Measurements from ENCODE around the gene TMEM234.
"Not testable (repeated sequence)": the region's sequence is repeated elsewhere in the genome, so short reads cannot be mapped to it uniquely, and the experiment has no call there.

Gene TMEM234

GRCh38 chr1:32221980-32222755, at the start of gene TMEM234, which contains the start of gene EIF3I:
Gene TMEM234 (minus strand): TSS chr1:32222353. CDS start chr1:32222322, 31 bp downstream.
Gene EIF3I (plus strand): TSS chr1:32222407. CDS start chr1:32222442, 35 bp downstream.
- peak; percentile 54 for DNase-seq (ENCODE audit: low read depth, low spot score)
- peak within 1 kb of the TSS; percentile 72 for H3K27ac ChIP-seq

- DNase-seq (ENCODE audit: low read depth, low spot score), result no peak
- H3K27ac ChIP-seq, result no peak overlapping the region
These were observed 47.6 kb upstream of the TMEM234 start for GRCh38 chr1:32269744-32270143.

GRCh38 chr1:32266921-32267591, 44.9 kb upstream of the TMEM234 start:
- DNase-seq (ENCODE audit: low read depth, low spot score), result no peak
- H3K27ac ChIP-seq, result no peak overlapping the region

- no peak for DNase-seq (ENCODE audit: low read depth, low spot score)
- H3K27ac ChIP-seq, result no peak overlapping the region
These were observed 43.7 kb upstream of the TMEM234 start for GRCh38 chr1:32265846-32266245.

GRCh38 chr1:32263744-32264143, 41.6 kb upstream of the TMEM234 start:
- DNase-seq (ENCODE audit: low read depth, low spot score), result no peak
- no peak overlapping the region for H3K27ac ChIP-seq

GRCh38 chr1:32263236-32263593, 41.1 kb upstream of the TMEM234 start:
- DNase-seq (ENCODE audit: low read depth, low spot score); H3K27ac ChIP-seq: not testable (repeated sequence)

- DNase-seq (ENCODE audit: low read depth, low spot score), result no peak
- H3K27ac ChIP-seq, result no peak overlapping the region
These were observed 35.0 kb upstream of the TMEM234 start for GRCh38 chr1:32257227-32257508.

- no peak for DNase-seq (ENCODE audit: low read depth, low spot score)
- H3K27ac ChIP-seq, result no peak overlapping the region
These were observed 34.5 kb upstream of the TMEM234 start for GRCh38 chr1:32256473-32257226.

GRCh38 chr1:32255072-32256071, 33.2 kb upstream of the TMEM234 start:
- H3K27ac ChIP-seq, result no peak overlapping the region
- no peak for DNase-seq (ENCODE audit: low read depth, low spot score)

- no peak for DNase-seq (ENCODE audit: low read depth, low spot score)
- no peak within 1 kb of the TSS for H3K27ac ChIP-seq
These were observed 29.0 kb upstream of the TMEM234 start, which contains the start of gene LCK for GRCh38 chr1:32250893-32251716. Gene LCK (plus strand): TSS chr1:32251265. CDS start chr1:32274330, 23,065 bp downstream.

- no peak for DNase-seq (ENCODE audit: low read depth, low spot score)
- no peak overlapping the region for H3K27ac ChIP-seq
These were observed 27.8 kb upstream of the TMEM234 start for GRCh38 chr1:32249831-32250525.

GRCh38 chr1:32247983-32248889, 26.1 kb upstream of the TMEM234 start:
- H3K27ac ChIP-seq, result peak overlapping the region; percentile 13
- DNase-seq (ENCODE audit: low read depth, low spot score), result peak; percentile 22

GRCh38 chr1:32247452-32247851, 25.3 kb upstream of the TMEM234 start:
- no peak for DNase-seq (ENCODE audit: low read depth, low spot score)
- H3K27ac ChIP-seq, result no peak overlapping the region

- peak within 1 kb of the TSS; percentile 13 for H3K27ac ChIP-seq
- DNase-seq (ENCODE audit: low read depth, low spot score), result no peak
These were observed 24.7 kb upstream of the TMEM234 start, which contains the start of gene FAM167B for GRCh38 chr1:32246888-32247273. Gene FAM167B (plus strand): TSS chr1:32247222. CDS start chr1:32247422, 200 bp downstream.

- H3K27ac ChIP-seq, result no peak overlapping the region
- DNase-seq (ENCODE audit: low read depth, low spot score), result no peak
These were observed 20.2 kb upstream of the TMEM234 start for GRCh38 chr1:32242341-32242851.

GRCh38 chr1:32241001-32241763, 19.0 kb upstream of the TMEM234 start:
- H3K27ac ChIP-seq, result no peak overlapping the region
- no peak for DNase-seq (ENCODE audit: low read depth, low spot score)
